ENCODE measurements around the gene TMEM238L.

The TMEM238L gene

DNA sequence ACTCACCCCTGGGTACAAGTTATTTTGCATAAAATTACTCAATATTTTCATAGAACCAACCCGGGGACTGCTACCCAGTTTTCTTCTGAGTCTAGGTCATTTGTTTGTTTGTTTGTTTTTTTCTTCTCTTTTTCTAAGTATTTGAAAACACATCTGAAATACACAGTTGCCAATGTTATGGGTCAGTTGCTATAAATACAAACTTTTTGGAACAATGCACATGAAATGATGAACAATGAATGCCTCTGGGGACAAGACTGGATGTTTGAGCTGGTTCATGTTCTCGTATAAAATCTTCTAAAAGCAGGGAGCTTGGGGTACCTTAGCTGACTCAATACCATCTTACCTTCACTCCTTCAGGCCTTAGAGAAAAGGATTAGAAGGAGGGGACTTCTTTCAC, 30.5 kb downstream of the TMEM238L start:
- DNase-seq (ENCODE audit: low read depth, low spot score) = no peak
- CTCF ChIA-PET = interaction anchor here (0.9 kb wide), 1 partner anchor 26 kb away, joined by 3 read pairs; no protein-coding TSS in a partner anchor
- POLR2A ChIA-PET = no interaction called here
- TF ChIP-seq, protein P1, sequence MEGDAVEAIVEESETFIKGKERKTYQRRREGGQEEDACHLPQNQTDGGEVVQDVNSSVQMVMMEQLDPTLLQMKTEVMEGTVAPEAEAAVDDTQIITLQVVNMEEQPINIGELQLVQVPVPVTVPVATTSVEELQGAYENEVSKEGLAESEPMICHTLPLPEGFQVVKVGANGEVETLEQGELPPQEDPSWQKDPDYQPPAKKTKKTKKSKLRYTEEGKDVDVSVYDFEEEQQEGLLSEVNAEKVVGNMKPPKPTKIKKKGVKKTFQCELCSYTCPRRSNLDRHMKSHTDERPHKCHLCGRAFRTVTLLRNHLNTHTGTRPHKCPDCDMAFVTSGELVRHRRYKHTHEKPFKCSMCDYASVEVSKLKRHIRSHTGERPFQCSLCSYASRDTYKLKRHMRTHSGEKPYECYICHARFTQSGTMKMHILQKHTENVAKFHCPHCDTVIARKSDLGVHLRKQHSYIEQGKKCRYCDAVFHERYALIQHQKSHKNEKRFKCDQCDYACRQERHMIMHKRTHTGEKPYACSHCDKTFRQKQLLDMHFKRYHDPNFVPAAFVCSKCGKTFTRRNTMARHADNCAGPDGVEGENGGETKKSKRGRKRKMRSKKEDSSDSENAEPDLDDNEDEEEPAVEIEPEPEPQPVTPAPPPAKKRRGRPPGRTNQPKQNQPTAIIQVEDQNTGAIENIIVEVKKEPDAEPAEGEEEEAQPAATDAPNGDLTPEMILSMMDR (IDR thresholded peaks at IDR 0.05; ENCODE audit: insufficient read depth, low read length, missing control alignments) = no peak
- H3K4me3 ChIP-seq (ENCODE audit: low read depth, low read length) = no peak overlapping the region

DNA sequence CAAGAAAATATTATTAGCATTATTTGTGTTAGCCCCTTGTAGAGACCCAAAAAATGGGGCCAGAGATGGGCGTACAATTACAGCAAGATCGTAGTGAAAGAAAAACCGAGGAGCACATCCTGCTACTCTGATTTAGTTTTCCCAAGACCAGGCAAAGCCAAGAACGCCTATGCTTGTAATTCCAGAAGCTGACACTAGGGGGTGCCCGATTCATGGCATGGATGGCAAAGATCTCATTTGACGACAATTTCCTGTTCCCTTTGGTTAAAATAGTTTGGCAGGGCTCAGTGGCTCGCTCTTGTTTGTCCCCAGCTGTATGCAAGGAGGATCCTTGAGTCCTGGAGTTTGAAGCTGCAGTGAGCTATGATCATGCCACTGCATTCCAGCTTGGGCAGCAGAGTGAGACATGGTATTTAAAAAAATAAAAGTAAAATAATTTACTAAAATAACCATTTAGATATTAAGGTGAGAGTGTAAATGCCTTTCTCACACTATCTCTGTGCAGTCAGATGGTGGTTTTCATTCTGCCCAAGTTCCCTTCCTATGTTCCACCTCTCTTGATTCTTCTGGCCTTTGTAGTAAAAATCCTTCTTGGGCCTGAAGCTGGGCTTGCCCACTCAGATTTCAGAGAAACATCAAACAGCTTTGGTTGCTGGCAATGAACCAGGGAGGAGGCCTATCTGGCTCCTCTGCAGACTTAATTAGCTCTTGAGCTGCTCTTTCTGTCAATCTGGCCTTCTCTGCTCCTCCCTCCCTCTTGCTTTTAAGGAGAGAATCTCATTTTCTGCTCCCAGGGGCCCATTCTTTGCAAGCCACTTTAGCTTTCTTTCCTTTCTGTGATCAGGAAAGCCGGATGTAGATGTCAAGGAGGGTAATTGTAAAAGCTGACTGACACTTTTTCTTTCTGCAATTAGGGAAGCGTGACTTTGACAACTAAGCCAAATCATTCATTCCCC, 31.2 kb downstream of the TMEM238L start:
- CTCF ChIA-PET = interaction anchor here (0.9 kb wide), 1 partner anchor 25 kb away, joined by 3 read pairs; no protein-coding TSS in a partner anchor
- DNase-seq (ENCODE audit: low read depth, low spot score) = no peak

DNA sequence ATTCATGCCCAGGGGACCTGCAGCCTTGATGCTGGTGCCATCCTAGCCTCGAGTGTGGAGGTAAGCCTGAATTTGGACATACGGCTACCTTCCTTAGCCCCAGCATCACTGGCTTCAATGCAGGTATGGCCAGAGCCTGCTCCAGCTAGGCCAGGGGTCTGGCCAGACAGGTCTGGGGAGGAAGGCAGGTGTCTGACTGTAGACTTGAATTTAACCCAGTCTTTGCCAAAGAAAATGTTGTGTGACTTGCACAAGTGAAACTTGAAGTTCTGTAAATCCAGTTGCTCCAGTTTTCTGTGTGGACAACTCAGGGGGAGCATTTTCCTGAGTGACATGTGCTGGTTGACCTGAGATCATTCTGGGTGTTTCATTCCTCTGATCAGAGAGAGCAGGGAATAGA, 32.8 kb downstream of the TMEM238L start:
- H3K4me3 ChIP-seq (ENCODE audit: low read depth, low read length) = no peak overlapping the region
- ChIA-PET POLR2A (no interaction called here), CTCF (no interaction called here)
- TF ChIP-seq, protein P1 (IDR thresholded peaks at IDR 0.05; ENCODE audit: insufficient read depth, low read length, missing control alignments) = no peak
- no peak for DNase-seq (ENCODE audit: low read depth, low spot score)

More for the DNA sequence above, 31.2 kb downstream of the TMEM238L start:
- POLR2A ChIA-PET = no interaction called here
- TF ChIP-seq, protein P1 (IDR thresholded peaks at IDR 0.05; ENCODE audit: insufficient read depth, low read length, missing control alignments) = peak; percentile 38
- no peak overlapping the region for H3K4me3 ChIP-seq (ENCODE audit: low read depth, low read length)

DNA sequence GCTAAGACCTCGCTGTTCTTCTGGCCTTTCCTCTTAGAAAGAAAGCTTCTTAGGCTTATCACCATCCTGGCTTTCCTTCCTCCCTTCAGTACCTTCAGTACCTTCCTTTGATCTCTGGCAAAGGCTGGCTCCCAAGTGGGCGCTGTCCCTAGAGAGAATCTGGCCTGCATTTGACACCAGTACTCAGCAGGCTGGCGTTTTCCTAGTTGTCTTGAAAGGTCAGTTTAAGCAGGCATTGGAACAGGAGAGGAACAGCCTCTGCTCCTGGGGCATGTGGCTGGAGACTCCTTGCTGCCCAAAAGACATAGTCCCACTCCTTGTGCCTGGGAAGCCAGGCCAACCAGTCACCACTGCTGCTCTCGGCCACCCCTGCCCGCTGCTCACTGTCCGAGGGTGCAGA, 34.1 kb downstream of the TMEM238L start:
- CTCF ChIA-PET = interaction anchor here (0.7 kb wide), 1 partner anchor 33 kb away, joined by 3 read pairs; no protein-coding TSS in a partner anchor

DNA sequence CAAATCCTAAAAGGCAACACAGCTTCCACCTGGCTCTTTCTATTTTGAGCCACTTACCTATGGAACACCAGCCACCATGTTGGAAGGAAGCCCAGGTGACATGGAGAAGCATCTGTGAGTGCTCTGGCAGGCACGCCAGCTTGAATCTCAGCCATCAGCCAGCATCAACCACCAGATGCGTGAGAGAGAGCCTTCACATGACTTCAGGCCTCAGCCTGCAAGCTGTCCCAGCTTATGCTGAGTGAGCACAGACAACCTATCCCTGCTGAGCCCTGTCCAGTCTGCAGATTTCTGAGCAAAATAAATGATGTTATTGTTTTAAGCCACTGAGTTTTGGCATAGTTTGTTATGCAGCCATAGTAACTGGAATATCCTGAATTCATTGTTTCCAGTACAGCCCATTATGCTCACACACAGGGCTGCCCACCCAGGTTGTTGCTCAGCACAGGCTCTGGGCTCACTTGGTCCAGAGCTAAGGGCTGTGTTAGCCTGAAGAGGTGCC, 35.1 kb downstream of the TMEM238L start:
- no peak overlapping the region for H3K4me3 ChIP-seq (ENCODE audit: low read depth, low read length)
- TF ChIP-seq, protein P1 (IDR thresholded peaks at IDR 0.05; ENCODE audit: insufficient read depth, low read length, missing control alignments) = no peak
- ChIA-PET POLR2A (no interaction called here), CTCF (no interaction called here)
- no peak for DNase-seq (ENCODE audit: low read depth, low spot score)

More for the DNA sequence above, 34.1 kb downstream of the TMEM238L start:
- H3K4me3 ChIP-seq (ENCODE audit: low read depth, low read length) = no peak overlapping the region
- POLR2A ChIA-PET = no interaction called here
- TF ChIP-seq, protein P1 (IDR thresholded peaks at IDR 0.05; ENCODE audit: insufficient read depth, low read length, missing control alignments) = no peak
- DNase-seq (ENCODE audit: low read depth, low spot score) = no peak

DNA sequence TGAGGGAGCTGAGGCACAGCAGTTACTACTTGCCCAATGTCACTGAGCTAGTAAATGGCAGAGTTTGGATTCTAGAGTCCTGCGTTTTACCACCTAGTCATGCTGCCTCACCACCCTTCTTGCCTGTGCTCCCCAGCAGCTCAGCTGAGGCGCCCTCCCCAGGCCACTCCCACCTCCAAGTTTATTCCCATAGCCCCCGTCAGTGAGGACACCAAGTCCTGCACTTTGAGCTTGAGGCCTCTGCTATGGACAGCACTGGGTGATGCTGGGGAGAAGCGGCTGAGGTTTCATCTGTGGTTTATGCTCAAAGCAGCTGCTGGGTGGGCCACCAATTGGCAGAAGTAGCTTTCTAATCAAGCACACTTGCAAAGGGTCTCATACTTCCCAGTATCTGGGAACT, 36.7 kb downstream of the TMEM238L start:
- POLR2A ChIA-PET = no interaction called here

More for the DNA sequence above, 36.7 kb downstream of the TMEM238L start:
- CTCF ChIA-PET = interaction anchor here (2.1 kb wide), 1 partner anchor 30 kb away, joined by 6 read pairs; no protein-coding TSS in a partner anchor
- DNase-seq (ENCODE audit: low read depth, low spot score) = no peak
- TF ChIP-seq, protein P1 (IDR thresholded peaks at IDR 0.05; ENCODE audit: insufficient read depth, low read length, missing control alignments) = no peak
- no peak overlapping the region for H3K4me3 ChIP-seq (ENCODE audit: low read depth, low read length)
